GM18505 (cell line): ENCODE measurements around the gene DUSP5.

ENCODE experiments used
- ATAC-seq: cut with Tn5 transposase; IDR thresholded peaks from one replicate; pipeline ENCODE4 v1.9.1; 2021; ENCODE audit not compliant: unreplicated experiment
- POLR2A ChIP-seq: IDR thresholded peaks from 4 replicates; pipeline ENCODE4 v1.6.1; 2011; ENCODE audit warnings: borderline replicate concordance; ENCODE audit not compliant: insufficient read depth, insufficient read length; ENCODE audit errors: extremely low read depth

The DUSP5 gene

DNA sequence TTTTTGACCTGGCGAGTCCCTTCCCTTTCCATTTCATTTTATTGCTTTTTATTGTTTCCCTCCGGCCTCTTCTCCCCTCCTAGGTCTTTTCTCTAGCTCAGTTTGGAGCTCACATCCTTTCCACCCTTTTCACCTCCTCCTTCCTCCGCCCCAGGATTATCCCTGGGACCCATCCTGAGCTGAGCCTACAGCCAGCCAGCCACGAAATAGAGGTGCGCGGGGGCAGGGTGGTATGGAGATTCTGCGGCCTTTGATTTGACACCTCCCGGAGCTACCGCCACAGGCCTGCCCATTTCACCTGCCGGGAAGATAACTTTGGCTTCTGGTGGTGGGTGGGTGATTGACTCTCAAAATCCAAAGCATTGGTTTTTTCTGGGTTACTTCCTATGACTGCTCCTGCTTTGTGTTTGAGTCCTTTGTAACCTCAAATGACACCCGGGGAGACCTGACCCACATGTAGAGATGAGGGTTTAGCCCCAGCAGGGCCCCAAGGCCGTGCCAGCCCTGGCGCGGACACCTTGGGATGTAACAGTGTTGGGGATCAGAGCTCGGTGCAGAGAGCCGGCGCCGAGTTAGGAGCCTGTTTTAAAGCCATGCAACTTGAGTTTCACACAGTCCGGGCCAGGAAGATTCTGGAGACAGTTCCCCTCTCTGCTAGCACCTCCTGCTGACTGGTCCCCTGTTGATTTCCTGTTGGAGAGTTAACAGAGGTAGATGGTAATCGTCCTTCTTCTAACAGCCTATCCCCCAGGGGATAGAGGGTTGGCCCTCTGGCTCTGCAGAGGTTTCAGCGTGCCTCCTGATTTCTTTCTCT is 1.5 kb downstream of the DUSP5 start:
- no peak for ATAC-seq
- TF ChIP-seq POLR2A = peak; percentile 68

DNA sequence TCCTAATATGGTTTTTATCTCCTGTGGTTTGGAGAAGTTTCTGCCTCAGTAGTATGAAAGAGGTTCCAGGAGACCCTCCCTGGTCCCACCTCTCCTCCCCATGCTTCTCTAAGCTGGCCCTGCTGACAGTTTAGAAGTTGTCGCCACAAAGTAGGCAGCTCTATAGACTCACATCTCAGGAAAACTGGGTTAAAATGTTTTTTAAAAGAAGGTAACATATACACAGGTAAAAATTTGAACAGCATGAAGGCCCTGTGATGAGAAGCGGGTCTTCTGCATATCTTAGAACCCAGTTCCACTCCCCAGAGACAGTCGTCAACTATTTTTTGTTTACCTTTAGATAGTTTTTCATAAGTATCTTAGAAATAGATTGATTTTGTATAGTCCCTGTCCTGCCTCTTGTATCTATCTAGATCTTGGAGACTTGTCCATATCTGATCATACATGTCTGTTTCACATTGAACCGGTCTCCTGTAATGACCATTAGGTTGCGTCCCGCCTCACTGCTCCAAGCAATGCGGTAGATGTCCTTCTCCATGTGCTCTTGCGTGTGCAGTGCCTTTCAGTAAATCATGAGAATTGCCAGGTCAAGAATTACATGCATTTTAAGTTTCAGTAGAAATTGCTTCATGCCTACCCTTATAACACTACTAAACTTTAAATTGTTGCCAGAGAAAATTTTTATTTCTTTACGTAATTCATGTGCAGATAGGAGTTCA is 2.2 kb downstream of the DUSP5 start:
- no peak for TF ChIP-seq POLR2A
- ATAC-seq = no peak

DNA sequence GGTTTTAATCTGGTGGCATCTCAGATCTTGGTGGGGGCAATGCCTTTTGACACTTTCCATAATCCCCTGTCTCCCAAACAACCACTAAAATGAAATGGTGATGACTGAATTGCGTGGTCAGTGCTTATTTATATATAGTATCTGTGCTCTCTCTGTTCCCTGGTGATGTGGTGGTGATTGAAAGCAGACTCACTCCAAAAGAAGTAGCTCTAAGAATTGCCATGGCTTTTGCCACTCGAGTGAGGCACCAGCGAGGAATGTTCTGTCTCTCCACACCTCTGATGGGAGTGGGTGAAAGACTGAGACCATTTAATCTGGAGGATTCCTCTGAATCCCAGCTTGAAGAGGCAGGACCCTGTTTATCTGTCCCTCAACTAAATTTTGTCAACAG is 2.8 kb downstream of the DUSP5 start:
- TF ChIP-seq POLR2A = no peak
- ATAC-seq = no peak

DNA sequence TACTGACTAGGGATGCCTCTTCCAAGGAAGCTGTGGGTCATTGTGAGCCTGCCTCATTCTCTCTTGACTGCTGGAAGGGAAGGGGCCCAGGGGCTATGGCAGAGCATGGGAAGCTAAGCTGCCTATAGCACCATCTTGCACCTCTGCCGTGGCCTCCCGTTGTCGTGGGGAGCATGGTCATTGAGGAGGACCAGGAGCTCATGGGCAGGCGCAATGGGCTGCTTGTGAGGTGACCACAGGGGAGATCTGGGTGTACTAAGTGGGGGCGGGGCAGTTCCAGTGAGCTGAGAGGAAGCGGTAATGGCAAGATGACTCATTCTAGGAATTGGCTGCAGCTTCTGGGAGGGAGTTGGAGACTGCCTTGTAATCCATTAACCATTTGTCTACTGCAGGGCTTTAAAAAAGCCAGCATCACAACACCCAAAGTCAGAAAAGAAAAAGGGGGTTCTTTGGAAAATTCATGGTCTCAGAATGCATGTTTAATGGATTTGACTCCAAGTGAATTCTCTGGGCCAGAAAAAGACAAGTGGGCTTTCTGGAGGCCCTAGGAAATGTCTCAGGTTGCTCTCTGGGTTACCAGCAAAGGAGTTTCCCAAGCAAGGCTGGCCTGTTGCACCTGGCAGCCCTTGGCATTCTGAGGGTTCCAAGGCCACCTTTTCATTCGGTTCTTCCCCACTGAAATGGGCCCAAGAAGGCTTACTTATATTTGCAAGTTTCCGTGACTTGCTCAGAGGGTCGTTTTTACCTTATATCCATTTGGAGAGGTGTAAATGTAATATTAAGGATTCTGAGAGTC is 3.6 kb downstream of the DUSP5 start:
- peak; percentile 56 for TF ChIP-seq POLR2A
- no peak for ATAC-seq

DNA sequence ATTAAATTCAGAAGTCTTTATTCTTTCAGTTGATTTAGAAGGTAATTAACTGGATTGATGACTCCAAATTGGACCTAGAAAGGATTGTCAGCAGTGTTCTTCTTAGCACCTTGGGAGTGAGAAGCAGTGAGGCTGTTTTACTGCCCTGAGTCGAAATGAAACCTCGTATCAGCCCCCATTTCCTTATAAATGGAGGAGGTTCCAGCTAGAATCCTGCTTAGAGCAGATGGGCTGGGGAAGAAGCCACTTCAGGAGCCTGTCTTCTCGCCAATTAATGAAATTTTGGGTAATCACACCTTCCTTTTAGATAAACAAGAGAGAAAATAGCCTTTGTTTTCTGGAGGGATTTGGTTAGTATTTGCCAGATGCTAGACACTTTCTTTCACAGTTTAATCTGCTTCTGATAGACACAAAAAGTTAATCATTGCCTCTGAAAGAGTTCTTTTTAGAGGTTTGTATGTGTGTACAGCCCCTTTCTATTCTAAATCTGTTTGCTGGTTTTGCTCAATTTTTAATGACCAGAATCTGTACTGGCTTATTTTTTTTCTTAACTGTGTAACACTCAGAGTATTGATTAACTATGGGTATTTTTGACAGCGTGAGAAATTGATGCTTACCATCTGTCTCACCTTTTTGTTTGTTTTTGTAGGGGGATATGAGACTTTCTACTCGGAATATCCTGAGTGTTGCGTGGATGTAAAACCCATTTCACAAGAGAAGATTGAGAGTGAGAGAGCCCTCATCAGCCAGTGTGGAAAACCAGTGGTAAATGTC is 4.6 kb downstream of the DUSP5 start:
- no peak for ATAC-seq
- no peak for TF ChIP-seq POLR2A

DNA sequence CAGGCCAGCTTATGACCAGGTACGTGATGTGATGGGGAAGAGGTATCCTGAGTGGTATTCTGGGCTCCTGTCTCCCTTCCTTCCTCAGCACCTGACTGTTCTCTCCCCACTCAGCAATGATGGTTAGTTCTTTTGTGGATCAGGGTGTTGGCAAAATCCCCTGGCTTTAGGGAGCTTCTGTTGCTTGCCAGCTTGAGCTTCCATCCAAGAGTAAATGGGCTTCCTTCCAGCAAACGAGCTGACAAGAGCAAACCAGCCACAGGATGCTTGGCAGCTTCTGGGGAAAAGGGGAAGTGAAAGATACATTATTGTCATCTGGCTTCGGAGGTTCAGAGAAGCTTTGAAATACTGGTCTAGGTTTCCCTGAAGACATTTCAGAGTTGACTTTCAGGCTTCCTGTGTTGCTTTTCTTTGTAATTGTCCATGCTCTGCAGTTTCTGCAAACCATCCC is 5.2 kb downstream of the DUSP5 start:
- ATAC-seq = peak; percentile 37
- no peak for TF ChIP-seq POLR2A

DNA sequence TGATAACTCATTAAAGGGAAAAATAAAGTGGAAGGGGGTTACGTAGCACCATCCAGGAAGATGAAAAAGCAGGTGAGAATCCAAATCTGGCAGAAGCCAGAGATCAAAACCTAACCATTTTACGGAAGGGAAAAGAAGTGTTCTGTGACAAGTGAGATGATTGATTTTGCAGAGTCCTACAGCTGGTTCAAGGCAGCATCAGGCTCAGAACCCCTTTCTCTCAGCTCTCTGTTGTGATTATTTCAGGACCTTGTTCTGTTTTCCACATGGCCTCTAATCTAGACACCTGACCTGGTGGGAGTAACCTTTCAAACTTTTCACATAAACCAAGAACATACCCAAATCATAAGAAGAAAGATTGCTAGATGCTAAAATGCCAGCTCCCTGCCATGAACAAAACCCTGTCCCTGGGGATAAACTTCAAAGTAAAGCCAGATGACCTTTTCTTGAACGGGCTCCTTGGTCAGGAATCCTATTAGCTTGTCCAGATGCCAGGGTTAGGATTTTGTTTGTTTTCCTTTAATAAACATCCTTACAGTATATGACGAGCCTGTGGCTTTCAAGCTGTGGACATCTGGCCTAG is 5.9 kb downstream of the DUSP5 start:
- TF ChIP-seq POLR2A = no peak
- ATAC-seq = no peak

DNA sequence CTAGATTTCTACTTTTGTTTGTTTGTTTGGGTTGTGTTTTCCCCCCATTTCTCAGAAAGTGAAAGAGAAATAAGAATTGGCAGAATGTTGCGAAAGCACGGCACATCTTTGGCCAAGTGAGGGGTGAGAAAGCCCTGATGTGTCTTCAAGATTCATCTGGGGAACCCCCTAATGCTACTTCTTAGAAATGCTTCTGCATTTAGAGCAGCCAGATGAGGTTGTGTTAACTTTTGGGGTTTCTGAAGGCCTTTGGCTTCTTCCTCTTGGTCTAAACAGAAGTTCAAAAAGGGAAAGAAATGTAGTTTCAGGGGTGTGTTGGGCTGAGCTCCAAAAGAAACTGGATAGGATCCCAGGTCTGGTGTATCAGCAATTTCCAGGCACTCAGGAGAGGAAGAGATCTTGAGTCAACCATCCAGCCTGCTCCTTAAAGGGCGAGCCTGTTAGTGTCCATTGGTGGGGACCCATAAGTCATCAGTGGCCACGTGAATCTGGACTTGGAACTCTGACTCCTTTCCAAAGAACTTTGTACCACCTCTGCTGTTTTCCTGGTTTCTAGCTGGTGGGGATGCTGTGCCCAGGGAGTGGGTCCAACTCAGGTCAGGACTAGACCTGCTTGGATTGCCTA is 6.5 kb downstream of the DUSP5 start:
- ATAC-seq = peak; percentile 54
- TF ChIP-seq POLR2A = no peak

DNA sequence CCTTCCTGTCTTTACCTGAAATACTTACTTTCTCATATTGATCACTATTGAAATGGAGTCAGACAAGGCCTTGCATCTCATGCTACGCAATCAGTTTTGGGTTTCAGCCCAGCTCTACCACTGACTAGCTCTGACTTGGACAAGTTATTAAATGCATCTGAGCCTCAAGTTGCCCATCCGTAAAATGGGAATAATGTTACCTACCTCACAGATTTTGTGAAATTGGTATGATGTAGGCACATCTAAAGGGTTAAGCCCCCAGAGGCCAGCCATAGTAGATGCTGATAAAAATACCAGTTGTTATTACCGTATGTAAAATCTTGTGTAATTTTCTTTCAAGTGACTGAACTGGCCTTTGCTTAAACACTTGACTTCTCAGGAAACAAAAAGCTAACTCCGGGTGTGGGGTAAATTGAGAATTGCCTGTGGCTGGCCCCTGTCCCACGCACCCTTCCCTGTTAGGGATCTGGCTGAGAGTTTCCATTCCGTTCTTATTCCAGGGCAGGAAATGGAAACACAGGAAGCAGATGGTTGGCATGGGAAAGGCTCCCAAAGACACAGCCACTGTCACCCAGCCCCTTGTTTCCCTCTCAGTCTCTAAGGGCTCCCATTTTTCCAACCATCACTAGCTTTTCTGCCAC is 7.5 kb downstream of the DUSP5 start:
- no peak for TF ChIP-seq POLR2A
- ATAC-seq = no peak

DNA sequence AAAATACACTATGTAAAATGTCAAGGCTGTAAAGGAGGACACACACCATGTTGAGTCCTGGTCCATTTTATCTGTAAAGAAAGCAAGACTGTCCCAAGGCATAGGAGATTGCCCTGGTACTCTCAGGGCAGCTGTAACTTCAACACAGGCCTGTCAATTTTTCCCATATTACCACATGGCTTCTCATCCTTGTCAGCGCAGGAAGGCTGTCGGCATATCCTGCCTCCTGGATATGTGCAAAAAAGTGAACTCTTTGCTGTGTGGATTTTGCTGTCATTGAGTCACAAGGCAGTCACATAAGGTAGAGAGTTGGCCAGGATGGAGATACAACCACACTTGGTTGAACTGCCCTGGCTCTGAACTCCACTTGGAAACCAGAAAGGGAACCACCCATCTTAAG is 8.7 kb downstream of the DUSP5 start:
- no peak for TF ChIP-seq POLR2A

DNA sequence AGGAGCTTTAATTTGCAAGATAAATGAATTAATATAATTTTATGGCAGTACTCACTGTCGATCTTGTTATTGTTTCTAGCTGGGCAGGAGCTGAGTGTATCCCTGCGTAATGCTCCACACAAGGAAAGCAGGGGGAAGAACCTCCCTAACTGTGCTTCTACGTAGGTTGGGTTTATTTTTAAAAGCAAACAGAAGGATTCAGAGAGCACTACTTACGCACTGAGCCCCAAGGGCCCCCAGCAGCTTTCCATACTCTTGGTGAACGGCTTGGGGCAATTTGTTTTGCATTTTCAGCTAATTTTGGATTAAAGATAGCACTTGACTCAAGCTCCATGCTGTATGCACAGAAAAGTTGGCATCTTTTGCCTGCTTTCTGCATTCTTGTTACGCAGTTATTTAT is 9.6 kb downstream of the DUSP5 start:
- TF ChIP-seq POLR2A = no peak
- ATAC-seq = no peak

More for the DNA sequence above, 8.7 kb downstream of the DUSP5 start:
- ATAC-seq = no peak

DNA sequence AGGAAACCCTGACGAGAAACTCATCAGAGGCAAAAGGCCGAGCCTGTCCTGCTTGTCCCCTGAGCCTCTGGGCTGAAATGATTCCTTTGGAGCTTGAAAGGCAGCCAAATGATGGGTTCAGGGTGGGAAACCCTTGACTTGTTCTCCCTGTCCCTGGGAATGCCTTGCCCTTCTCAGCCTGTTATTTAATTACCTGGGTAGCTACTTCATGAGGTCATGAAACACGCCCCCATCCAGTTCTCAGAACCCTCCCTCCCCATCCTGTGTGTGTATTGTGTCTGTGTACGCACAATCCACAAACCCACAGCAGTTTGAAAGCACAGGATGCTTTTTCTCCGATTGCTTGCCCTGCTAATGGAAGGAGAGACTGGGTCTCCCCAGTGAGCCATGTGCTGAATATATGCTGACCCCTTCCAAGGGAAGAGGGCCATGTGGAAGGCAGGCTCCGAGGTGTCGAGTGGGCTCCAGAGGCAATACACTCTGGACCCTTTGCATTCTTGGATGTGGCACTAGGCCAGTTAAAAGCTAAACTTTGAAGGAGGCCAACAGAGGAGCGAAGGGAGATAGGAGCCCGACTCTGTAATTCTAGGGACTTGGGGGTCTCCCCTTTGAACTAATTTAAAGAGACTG is 10.6 kb downstream of the DUSP5 start:
- no peak for ATAC-seq
- TF ChIP-seq POLR2A = no peak
